ENCODE results near the gene PPP1R9B. TPM values are rescaled to one million over a fixed set of nuclear protein-coding genes. Genes with fewer than 3 reads are reported as not detected.
A peak's percentile ranks its signal among the peaks of the same experiment; 100 is the strongest.

PPP1R9B gene
- total RNA-seq, 4 donors from 2014 or later: 9.2 to 65.3 (median 20.6) TPM

DNA sequence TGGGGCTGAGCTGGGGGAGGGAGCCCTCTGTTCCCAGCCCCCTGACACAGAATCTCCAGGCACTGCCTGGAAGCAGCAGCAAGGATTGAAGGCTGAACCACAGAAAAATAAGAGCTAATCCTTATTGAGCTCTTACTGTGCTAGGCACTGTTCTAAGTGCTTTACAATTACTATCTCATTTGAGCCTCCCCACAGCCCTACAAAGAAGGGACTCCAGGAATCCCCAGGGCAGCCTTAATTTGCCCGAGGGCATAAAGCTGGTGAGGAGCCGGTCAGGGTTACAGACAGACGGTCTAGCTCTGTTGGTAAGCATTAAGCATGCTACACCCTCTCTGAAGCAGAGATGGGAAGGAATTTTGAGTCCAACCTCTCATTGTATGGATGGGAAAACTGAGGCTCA, 27.5 kb downstream of the PPP1R9B start:
- no peak for DNase-seq
- no peaks in the 10 kb centered on the region for H3K4me1 ChIP-seq
- intact Hi-C loops (cut with DNase I; ENCODE audit: low total_unique reads): no loop called here
- H3K27ac ChIP-seq: peak overlapping the region in 1 of 2 donors; percentile 49
- no peaks in the 10 kb centered on the region for H3K27me3 ChIP-seq
- no peaks in the 10 kb centered on the region for H3K9me3 ChIP-seq
- no peak overlapping the region for H3K4me3 ChIP-seq
- H3K36me3 ChIP-seq: no peaks in the 10 kb centered on the region
- TF ChIP-seq CTCF (IDR thresholded peaks at IDR 0.05) (no peak), POLR2A (IDR thresholded peaks at IDR 0.05) (no peak)

DNA sequence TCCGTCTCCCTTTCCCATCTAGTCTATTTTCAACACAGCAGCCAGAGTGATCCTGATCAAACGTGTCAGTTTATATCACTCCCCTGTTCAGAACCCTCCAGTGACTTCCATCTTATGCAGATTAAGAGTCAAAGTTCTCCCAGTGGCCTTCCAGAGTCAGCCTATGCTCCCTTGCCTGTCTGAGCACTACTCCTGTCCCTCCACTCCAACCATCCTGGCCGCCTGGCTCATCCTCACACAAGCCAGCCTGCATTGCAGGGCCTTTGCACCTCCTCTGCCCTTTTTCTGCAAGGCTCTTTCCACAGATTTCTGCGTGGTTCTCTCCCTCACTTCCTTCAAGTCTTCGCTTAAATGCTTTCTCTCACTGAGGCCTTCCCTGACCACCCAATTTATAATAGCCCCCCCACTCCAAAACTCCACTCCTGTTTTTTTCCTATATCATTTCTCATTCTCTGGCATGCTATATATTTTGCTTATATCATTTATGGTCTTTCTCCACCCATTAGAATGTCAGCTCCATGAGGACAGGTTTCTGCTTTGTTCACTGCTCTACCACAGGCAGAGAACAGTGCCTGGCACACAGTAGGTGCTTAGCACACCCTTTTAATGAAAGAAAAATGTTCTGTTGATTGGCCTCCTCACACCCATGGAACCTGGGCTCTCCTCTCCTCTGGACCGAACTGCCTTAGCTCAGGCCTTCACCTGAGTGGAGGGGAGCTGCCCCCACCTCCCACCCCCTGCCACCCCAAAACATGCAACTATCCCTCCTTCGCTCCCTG, 29.8 kb downstream of the PPP1R9B start:
- peaks cover 0 to 5% of the 10 kb centered on the region in 2 donors for H3K4me1 ChIP-seq
- DNase-seq: no peak
- no peak for TF ChIP-seq CTCF (IDR thresholded peaks at IDR 0.05)
- no peak for TF ChIP-seq POLR2A (IDR thresholded peaks at IDR 0.05)
- no peaks in the 10 kb centered on the region for H3K27me3 ChIP-seq
- no peaks in the 10 kb centered on the region for H3K36me3 ChIP-seq
- no peak overlapping the region for H3K4me3 ChIP-seq
- H3K9me3 ChIP-seq: no peaks in the 10 kb centered on the region
- H3K27ac ChIP-seq: no peak overlapping the region
- intact Hi-C loops (cut with DNase I; ENCODE audit: low total_unique reads): no loop called here

DNA sequence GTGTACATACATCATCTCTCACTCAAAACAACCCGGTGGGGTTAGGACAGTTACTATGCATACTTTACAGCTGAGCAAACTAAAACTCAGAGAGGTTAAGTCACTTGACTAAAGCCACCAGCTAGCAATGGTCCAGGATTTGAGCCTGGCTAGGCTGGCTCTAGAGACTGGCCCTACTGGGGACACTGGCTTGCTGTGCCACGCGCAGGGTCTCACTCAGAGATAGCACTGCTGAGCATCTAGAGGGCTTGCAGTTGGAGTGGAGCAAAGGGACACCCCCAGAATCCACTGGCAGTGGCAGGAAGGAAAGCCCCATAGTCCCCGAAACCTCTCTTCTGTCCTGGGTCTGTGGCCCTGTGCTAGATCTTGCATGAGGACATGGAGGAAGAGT, 31.7 kb downstream of the PPP1R9B start:
- Histone ChIP-seq H3K36me3 (no peaks in the 10 kb centered on the region), H3K27me3 (no peaks in the 10 kb centered on the region), H3K9me3 (no peaks in the 10 kb centered on the region), H3K4me3 (no peak overlapping the region), H3K4me1 (peaks cover 0 to 5% of the 10 kb centered on the region in 2 donors), H3K27ac (no peak overlapping the region)
- DNase-seq: no peak
- TF ChIP-seq POLR2A (IDR thresholded peaks at IDR 0.05): no peak
- TF ChIP-seq CTCF (IDR thresholded peaks at IDR 0.05): no peak
- intact Hi-C loops (cut with DNase I; ENCODE audit: low total_unique reads): no loop called here

DNA sequence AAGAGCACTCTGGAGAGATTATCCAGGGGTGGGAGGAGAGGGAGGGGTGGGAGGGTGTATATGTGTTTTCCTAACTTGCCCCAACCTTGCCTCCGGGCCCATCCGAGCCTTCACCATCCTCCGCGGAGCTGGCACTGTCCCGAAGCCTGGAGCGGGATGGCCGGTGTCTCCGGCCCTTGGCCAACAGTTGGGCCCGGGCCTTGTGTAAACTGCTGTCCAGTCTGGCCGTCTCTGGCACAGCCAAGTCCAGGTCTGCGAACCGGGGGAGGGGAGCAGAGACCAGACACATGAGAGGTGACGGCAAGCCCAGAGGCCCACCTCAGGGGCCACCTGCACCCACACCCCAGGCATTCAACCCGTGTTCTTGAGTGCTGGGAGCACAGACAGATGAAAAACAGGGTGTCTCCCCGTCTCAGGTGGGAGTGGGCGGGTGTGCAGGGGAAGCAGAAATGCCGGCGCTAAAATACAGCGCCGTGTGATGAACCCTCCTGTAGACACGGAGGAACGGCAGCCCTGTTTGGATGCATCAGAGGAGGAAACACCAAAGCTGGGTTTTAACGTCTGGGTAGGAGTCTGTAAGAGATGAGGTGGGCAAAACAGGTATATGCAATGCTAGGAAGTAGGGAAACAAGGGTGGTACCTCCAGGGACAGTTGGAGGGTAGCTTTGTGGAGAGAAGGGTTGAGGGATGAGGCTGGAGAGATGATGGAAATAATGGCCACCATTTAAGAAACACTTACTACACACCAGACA, 32.2 kb downstream of the PPP1R9B start:
- Histone ChIP-seq H3K4me3 (no peak overlapping the region), H3K36me3 (no peaks in the 10 kb centered on the region), H3K4me1 (peaks cover 0 to 5% of the 10 kb centered on the region in 2 donors), H3K27me3 (no peaks in the 10 kb centered on the region), H3K27ac (no peak overlapping the region), H3K9me3 (no peaks in the 10 kb centered on the region)
- intact Hi-C loops (cut with DNase I; ENCODE audit: low total_unique reads): no loop called here
- DNase-seq: no peak
- TF ChIP-seq CTCF (IDR thresholded peaks at IDR 0.05): no peak
- no peak for TF ChIP-seq POLR2A (IDR thresholded peaks at IDR 0.05)

Data from uterus (tissue), 4 donors.